Ectodermal cell (in vitro differentiated cells): ENCODE results near the gene AP4M1.

Experiments
- H3K27ac ChIP-seq: 2 replicates; pipeline ENCODE4 v1.7.0; 2013; ENCODE audit warnings: mild to moderate bottlenecking, low read depth, low read length; ENCODE audit not compliant: insufficient read depth, poor library complexity, severe bottlenecking
- H3K27me3 ChIP-seq: 2 replicates; pipeline ENCODE4 v1.7.0; 2013; ENCODE audit warnings: mild to moderate bottlenecking, low read length; ENCODE audit not compliant: insufficient read depth, control insufficient read depth, poor library complexity, severe bottlenecking
- H3K36me3 ChIP-seq: one replicate; pipeline ENCODE4 v1.7.0; 2013; ENCODE audit warnings: low read length; ENCODE audit not compliant: control insufficient read depth, insufficient read depth
- H3K4me1 ChIP-seq: one replicate; pipeline ENCODE4 v1.7.0; 2013; ENCODE audit warnings: low read length; ENCODE audit not compliant: control insufficient read depth, insufficient read depth
- H3K4me3 ChIP-seq: 2 replicates; pipeline ENCODE4 v1.7.0; 2013; ENCODE audit warnings: low read depth, low read length, control low read depth; ENCODE audit not compliant: insufficient read depth
- H3K9me3 ChIP-seq: 2 replicates; pipeline ENCODE4 v1.7.0; 2013; ENCODE audit warnings: mild to moderate bottlenecking, low read length, moderate library complexity; ENCODE audit not compliant: control insufficient read depth
- WGBS, 2 experiments: methylation state at CpG; one replicate each; pipeline ENCODE4 v1.1.7; 2013; ENCODE audit warnings: missing lambda C conversion rate in 2 of 2; 5-methylcytosine and 5-hydroxymethylcytosine counted together

AP4M1 gene

DNA sequence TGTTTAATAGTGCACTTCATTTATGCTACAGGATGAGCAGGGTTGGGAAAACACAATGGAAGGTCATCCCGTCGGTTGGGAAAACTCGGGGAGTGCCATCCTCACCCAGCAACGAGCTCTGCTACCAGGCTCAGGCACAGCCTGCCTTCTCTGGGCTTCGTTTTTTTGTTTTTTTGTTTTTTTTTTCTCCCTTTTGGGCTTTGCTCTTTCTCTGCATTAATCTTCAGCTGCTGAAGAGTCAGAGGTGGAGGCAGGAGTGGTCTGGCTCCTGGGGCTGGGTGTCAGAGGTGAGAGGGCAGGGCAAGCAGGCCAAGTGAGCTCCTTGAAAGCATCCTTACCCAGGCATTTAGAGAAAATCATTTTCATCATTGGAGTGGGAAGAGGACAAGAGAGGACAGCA is 31.5 kb upstream of the AP4M1 start:
- H3K27me3 ChIP-seq = no peaks in the 10 kb centered on the region
- 94 to 97% methylated on average over 5 of the region's 5 CpGs for WGBS, 2 experiments
- no peak overlapping the region for H3K4me3 ChIP-seq
- H3K36me3 ChIP-seq = peaks cover 68% of the 10 kb centered on the region
- H3K27ac ChIP-seq = no peak overlapping the region
- peaks cover 10% of the 10 kb centered on the region for H3K9me3 ChIP-seq
- H3K4me1 ChIP-seq = no peaks in the 10 kb centered on the region

DNA sequence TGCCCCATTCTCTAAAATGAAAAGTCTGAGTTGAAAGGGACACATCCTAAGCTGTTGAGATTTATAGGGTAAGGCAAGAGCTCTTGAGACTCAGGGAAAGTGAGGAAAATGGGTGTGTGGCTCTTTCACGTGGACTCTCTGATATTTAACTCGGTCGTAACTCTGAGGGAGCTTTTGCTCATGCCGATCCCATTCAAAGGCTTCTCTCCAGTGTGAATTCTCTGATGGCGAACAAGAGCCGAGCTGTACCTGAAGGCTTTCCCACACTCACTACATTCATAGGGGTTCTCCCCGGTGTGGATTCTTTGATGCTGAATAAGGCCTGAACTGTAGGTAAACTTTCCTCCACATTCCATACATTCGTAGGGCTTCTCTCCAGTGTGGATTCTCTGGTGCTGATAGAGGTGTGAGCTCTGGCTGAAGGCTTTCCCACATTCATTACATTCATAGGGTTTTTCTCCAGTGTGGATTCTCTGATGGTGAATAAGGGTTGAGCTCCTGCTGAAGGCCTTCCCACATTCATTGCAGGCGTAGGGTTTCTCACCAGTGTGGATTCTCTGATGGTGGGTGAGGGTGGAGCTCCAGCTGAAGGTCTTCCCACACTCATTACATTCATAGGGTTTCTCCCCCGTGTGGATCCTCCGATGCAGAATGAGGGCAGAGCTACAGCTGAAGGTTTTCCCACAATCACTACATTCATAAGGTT is 30.3 kb upstream of the AP4M1 start:
- H3K4me3 ChIP-seq = no peak overlapping the region
- no peaks in the 10 kb centered on the region for H3K27me3 ChIP-seq
- no peak overlapping the region for H3K27ac ChIP-seq
- H3K9me3 ChIP-seq = peaks cover 10% of the 10 kb centered on the region
- peaks cover 71% of the 10 kb centered on the region for H3K36me3 ChIP-seq
- no peaks in the 10 kb centered on the region for H3K4me1 ChIP-seq
- 94 to 97% methylated on average over 8 to 11 of the region's 11 CpGs for WGBS, 2 experiments

DNA sequence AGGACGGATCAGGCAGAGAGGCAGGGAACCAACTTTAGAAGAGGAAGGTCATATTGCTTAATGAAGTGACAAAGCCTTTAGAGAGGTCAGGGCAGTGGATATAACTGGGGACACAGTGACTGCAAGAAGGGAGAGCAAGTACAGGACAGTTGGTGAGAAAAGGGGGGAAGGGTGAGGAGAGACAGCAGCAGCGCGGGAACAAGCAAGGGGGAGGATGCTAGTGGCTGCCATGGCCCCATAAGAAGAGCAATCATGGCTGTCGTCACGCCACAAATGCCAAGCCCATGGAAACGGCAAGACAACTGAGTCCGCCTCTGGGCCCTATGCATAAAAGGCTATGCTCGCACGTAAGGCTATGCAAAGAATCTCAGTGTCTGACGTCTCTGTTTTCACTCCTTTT is 29.0 kb upstream of the AP4M1 start:
- no peak overlapping the region for H3K4me3 ChIP-seq
- 95 to 96% methylated on average over 10 of the region's 10 CpGs for WGBS, 2 experiments
- H3K36me3 ChIP-seq = peaks cover 84% of the 10 kb centered on the region
- H3K27me3 ChIP-seq = no peaks in the 10 kb centered on the region
- no peaks in the 10 kb centered on the region for H3K4me1 ChIP-seq
- no peak overlapping the region for H3K27ac ChIP-seq
- peaks cover 10% of the 10 kb centered on the region for H3K9me3 ChIP-seq

DNA sequence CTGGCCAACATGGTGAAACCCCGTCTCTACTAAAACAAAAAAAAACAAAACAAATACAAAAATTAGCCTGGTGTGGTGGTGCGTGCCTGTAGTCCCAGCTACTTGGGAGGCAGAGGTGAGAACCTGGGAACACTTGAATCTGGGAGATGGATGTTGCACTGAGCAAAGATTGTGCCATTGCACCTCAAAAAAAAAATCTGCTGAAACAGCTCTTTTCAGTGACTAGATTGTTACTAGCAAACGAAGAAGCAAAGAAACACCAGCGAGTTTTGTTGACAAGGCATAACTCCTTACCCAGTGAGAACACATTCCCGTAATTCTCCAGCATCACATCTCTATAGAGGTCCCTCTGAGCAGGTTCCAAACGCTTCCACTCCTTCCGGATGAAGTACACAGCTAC is 26.6 kb upstream of the AP4M1 start:
- Histone ChIP-seq H3K4me1 (peaks cover 2% of the 10 kb centered on the region), H3K9me3 (peaks cover 8% of the 10 kb centered on the region), H3K36me3 (peaks cover 99% of the 10 kb centered on the region), H3K27ac (no peak overlapping the region), H3K4me3 (no peak overlapping the region), H3K27me3 (no peaks in the 10 kb centered on the region)
- 95 to 97% methylated on average over 7 of the region's 7 CpGs for WGBS, 2 experiments

DNA sequence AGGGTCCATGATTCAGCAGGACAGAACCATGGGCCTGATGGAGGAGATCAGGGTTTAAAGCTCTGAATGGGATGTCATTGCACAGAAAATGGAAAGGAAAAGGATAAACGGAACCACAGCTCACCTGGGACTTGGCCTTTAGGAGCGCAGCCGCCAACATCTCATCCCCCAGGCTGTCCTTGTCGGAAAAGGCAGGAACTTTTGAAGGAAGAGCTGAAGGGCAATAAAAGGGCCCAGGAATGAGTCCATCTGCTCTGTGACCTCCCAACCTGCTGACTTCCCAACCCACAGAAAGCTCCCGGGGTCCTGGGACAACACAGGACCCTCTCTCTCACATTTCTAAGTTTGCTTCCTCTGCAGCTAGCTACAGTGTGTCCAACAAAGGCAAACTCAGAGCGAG is 26.0 kb upstream of the AP4M1 start:
- Histone ChIP-seq H3K36me3 (peaks cover 93% of the 10 kb centered on the region), H3K4me1 (peaks cover 6% of the 10 kb centered on the region), H3K27me3 (no peaks in the 10 kb centered on the region), H3K4me3 (no peak overlapping the region), H3K9me3 (peaks cover 8% of the 10 kb centered on the region), H3K27ac (no peak overlapping the region)
- 95% methylated on average over 6 of the region's 6 CpGs for WGBS, 2 experiments

DNA sequence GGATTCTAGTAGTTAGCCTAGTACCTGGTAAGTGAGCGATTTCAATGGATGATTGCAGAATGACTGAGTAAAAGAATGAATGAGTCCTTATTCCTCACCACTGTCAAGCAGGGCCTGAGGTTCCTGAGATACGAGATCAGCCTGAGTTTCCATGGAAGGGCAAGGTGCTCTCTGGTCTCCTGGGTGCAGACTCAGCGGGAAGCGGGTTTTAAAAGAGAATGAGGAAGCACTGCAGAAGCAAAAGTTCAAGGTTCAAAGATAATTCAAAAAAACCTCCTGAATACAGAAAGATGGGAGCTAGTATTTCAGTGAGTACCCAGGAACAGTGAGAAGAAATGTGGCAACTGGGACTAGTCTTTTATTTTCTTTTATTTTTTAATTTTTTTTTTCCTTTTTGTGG is 24.2 kb upstream of the AP4M1 start:
- H3K9me3 ChIP-seq = no peaks in the 10 kb centered on the region
- WGBS, 2 experiments = 81 to 85% methylated on average over 4 of the region's 4 CpGs
- peaks cover 75% of the 10 kb centered on the region for H3K36me3 ChIP-seq

DNA sequence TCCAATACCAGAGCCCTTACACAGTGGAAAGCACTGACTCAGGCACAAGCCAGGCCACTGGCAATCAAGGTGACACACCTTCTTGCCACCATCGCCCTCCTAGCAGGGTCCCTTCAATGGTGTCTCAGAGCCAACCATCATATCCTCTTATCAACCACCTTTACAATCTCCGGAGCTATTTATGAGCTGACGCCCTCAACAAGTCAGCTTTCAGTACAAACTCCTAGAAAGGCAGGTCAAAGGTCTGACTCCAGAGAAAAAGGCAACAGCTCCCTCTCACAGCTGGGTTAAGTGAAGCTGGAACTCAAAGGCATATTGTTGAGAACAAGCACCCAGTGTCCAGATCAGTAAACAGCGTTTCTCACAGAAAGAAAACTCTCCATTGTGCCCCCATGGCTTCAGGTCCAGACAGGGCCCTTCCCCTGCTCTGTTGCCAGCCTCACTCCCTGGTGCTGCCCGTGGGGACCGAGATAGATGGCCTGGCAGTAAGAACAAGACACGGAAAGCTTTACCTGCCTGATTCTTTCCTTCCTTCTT is 22.4 kb upstream of the AP4M1 start:
- no peak overlapping the region for H3K27ac ChIP-seq
- peaks cover 56% of the 10 kb centered on the region for H3K36me3 ChIP-seq
- no peak overlapping the region for H3K4me3 ChIP-seq
- H3K4me1 ChIP-seq = peaks cover 12% of the 10 kb centered on the region
- no peaks in the 10 kb centered on the region for H3K9me3 ChIP-seq
- H3K27me3 ChIP-seq = no peaks in the 10 kb centered on the region
- 95 to 96% methylated on average over 7 of the region's 7 CpGs for WGBS, 2 experiments

More for the DNA sequence above, 24.2 kb upstream of the AP4M1 start:
- no peaks in the 10 kb centered on the region for H3K27me3 ChIP-seq
- H3K4me1 ChIP-seq = peaks cover 6% of the 10 kb centered on the region
- H3K4me3 ChIP-seq = no peak overlapping the region
- H3K27ac ChIP-seq = no peak overlapping the region

DNA sequence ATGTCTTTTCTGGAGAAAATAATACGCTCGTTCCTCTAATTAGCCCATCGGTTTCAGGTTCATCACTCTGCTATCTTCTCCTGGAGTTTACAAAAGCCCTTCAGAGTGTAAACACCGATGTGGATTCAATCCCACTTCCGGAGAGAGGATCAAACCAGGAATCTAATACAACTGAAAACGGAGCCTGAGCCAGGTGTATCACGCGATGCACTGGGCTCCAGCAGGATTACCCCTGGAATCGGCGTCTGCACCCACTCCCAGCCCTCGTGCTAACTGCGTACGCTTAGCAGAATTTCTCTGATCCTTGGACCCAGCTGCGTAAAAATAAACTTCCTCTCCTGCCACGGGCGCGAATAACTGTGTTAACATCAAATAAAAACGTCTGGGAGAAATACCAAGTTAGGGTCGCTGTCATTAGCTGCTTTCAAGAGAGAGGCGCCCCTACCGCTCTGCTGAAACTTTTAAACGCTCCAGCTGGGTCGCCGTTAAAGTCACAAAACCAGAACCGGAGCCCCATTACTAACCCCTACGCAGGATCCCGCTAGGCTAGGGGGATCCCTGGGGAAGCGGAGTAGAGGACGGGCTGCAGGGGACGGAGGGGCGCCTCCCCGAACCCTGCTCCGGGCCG is 20.4 kb upstream of the AP4M1 start:
- peaks cover 12% of the 10 kb centered on the region for H3K4me1 ChIP-seq
- H3K27ac ChIP-seq = peak overlapping the region; percentile 81
- H3K9me3 ChIP-seq = no peaks in the 10 kb centered on the region
- WGBS, 2 experiments = 1 to 2% methylated on average over 34 of the region's 34 CpGs
- no peaks in the 10 kb centered on the region for H3K27me3 ChIP-seq
- H3K4me3 ChIP-seq = peak overlapping the region; percentile 97
- H3K36me3 ChIP-seq = peaks cover 37% of the 10 kb centered on the region

DNA sequence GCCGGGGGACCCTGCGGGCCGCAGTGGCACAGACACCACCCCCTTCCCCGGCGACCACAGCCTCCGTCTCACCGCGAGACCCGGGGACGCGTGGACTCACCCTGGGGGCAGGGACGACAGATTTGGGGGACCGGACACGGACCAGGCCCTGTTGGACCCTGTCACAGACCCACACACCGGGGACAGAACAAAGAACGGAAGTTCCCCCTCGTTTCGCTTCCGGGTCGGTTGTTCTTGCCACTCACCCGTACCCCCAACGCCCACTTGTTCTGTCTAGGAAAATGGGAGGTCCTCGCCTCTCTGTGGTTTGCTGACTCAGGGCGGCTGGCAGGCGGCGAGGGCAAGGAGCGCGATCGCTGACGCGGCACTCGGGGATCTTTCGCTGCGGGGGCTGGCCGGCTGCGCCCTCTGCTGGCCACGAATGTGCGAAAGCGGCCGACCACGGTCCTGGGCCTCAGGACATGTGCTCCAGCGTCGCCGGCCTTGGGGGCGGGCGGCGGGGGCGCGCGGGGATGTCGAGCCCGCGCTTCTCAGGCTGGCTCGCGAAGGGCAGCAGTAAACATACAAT is 19.8 kb upstream of the AP4M1 start, which contains the start of gene ZNF3:
TSS of gene ZNF3 (minus strand) at position 189 of the 568 bp plus-strand sequence. CDS start 4,366 bp downstream, outside the sequence.
- Histone ChIP-seq H3K9me3 (no peaks in the 10 kb centered on the region), H3K4me3 (peak within 1 kb of the TSS; percentile 97), H3K4me1 (peaks cover 12% of the 10 kb centered on the region), H3K36me3 (peaks cover 31% of the 10 kb centered on the region), H3K27ac (peak within 1 kb of the TSS; percentile 84), H3K27me3 (no peaks in the 10 kb centered on the region)
- WGBS, 2 experiments = 0 to 1% methylated on average over 55 of the region's 55 CpGs

DNA sequence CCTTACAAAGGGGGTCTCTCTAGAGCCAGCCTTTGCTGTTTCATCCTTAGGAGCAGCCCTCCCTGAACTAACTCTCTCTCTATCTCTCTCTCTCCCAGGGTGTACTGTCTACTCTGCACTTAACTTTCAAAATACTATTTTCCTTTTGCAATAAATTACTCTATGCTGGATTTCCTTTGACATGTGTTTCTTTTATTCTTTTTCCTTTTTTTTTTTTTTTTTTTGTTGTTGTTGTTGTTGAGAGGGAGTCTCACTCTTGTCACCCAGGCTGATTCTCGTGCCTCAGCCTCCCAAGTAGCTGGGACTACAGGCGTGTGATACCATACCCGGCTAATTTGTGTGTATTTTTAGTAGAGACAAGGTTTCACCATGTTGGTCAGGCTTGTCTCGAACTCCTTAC is 18.5 kb upstream of the AP4M1 start:
- H3K36me3 ChIP-seq = peaks cover 17% of the 10 kb centered on the region
- peaks cover 12% of the 10 kb centered on the region for H3K4me1 ChIP-seq
- no peaks in the 10 kb centered on the region for H3K9me3 ChIP-seq
- 84 to 88% methylated on average over 4 of the region's 4 CpGs for WGBS, 2 experiments
- H3K27me3 ChIP-seq = no peaks in the 10 kb centered on the region
- H3K27ac ChIP-seq = peak overlapping the region; percentile 71
- H3K4me3 ChIP-seq = no peak overlapping the region
